Fibroblast of mammary gland (primary cell): ENCODE data around the gene SLC9A6.
"Not testable (repeated sequence)": the region's sequence is repeated elsewhere in the genome, so short reads cannot be mapped to it uniquely, and the experiment has no call there.

Source experiments
- DNase-seq: peaks from one replicate; pipeline ENCODE4 v3.0.0-alpha.2; 2010; ENCODE audit warnings: low read depth
- H3K4me3 ChIP-seq: 2 replicates; pipeline ENCODE4 v1.5.1; 2011; ENCODE audit warnings: low read depth, mild to moderate bottlenecking, low read length, moderate library complexity; ENCODE audit not compliant: control insufficient read depth
- CTCF ChIP-seq: conservative IDR thresholded peaks from 2 replicates; pipeline ENCODE4 v1.5.1; 2011; ENCODE audit warnings: low read depth, low read length, inconsistent platforms; ENCODE audit not compliant: control insufficient read depth, insufficient read depth

The SLC9A6 gene

DNA sequence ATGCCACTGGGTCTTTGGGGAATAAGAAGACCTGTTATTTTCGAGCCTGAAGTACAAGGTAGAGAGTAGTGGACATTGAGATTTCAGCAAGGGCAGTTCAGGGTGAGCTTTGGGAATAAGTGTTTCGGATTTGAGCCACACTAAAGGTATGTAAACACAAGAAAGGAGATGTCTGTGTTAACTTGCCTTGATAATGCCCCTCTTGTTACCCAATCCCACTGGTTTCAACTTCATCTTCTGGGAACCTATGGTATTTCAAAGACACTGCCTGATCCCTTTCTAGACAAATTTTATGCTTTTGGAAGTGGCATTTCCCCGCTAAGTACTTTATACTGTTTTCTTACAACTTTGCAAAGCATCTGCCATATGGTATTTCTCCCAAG lies 79.4 kb downstream of the SLC9A6 start:
- H3K4me3 ChIP-seq = no peak overlapping the region
- TF ChIP-seq CTCF = no peak
- DNase-seq = no peak

- peak; percentile 73 for DNase-seq
- no peak for TF ChIP-seq CTCF
Measured at GRCh38 chrX:136065044-136065671, 79.9 kb downstream of the SLC9A6 start.

GRCh38 chrX:136067097-136067496 lies 81.9 kb downstream of the SLC9A6 start:
- no peak for DNase-seq

More at GRCh38 chrX:136065044-136065671, 79.9 kb downstream of the SLC9A6 start:
- no peak overlapping the region for H3K4me3 ChIP-seq

DNA sequence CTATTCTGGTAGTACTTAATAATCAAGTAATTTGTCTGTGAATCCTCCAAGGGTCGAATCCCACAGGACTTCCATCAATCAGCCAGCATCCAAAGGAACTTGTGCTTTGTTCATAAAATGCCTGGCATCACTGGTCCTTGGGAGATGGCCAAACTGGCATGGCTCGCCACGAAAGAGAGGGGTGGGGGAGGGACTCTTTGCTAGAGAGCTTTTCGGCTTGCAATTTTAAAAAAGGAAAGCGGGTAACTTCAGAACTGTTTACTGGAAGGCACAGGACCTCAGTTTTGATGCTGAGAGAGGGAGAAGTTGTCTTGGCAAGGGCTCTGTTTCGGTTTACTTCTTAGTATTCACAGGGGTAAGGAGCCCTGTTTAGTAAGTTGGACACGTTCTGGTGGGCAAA lies 82.7 kb downstream of the SLC9A6 start:
- no peak overlapping the region for H3K4me3 ChIP-seq
- DNase-seq = no peak
- no peak for TF ChIP-seq CTCF

More at GRCh38 chrX:136067097-136067496, 81.9 kb downstream of the SLC9A6 start:
- TF ChIP-seq CTCF = no peak
- H3K4me3 ChIP-seq = no peak overlapping the region

GRCh38 chrX:136076942-136077341 lies 91.7 kb downstream of the SLC9A6 start:
- no peak overlapping the region for H3K4me3 ChIP-seq
- no peak for DNase-seq
- TF ChIP-seq CTCF = no peak

DNA sequence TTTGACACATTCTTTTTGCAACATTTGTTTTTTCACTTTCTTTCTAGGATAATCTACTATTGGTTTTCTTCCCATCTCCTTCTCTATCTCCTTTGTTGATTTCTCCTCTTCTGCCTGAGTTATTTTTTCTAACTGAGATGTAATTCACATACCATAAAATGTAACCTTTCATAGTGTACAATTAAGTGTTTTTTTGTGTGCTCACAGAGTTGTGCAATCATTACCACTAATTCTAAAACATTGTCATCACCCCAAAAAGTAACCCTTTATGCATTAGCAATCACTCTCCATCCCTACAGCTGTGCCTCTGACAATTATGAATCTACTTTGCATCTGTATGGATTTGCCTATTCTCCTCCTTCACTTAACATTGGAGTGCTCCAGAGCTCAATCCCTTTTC lies 95.5 kb downstream of the SLC9A6 start:
- TF ChIP-seq CTCF = no peak
- DNase-seq = no peak
- H3K4me3 ChIP-seq = no peak overlapping the region

- no peak overlapping the region for H3K4me3 ChIP-seq
- no peak for TF ChIP-seq CTCF
- DNase-seq = peak; percentile 37
Measured at GRCh38 chrX:136086521-136086920, 101.3 kb downstream of the SLC9A6 start.

GRCh38 chrX:136091898-136092297 lies 106.7 kb downstream of the SLC9A6 start:
- H3K4me3 ChIP-seq, DNase-seq: not testable (repeated sequence)
